Kidney epithelial cell (primary cell): Measurements from ENCODE around the gene MINPP1. TPM values are rescaled to one million over a fixed set of nuclear protein-coding genes. Genes with fewer than 3 reads are reported as not detected.
"Not testable (repeated sequence)": the region's sequence is repeated elsewhere in the genome, so short reads cannot be mapped to it uniquely, and the experiment has no call there.

Source experiments
- DNase-seq: peaks from one replicate; pipeline ENCODE4 v3.0.0-alpha.2; 2010; ENCODE audit warnings: low read depth
- H3K27me3 ChIP-seq: 2 replicates; pipeline ENCODE4 v1.6.0; 2011; ENCODE audit warnings: low read length; ENCODE audit not compliant: control insufficient read depth, insufficient read depth
- H3K36me3 ChIP-seq: 2 replicates; pipeline ENCODE4 v1.5.1; 2011; ENCODE audit warnings: low read length; ENCODE audit not compliant: control insufficient read depth, insufficient read depth
- H3K4me3 ChIP-seq: 2 replicates; pipeline ENCODE4 v1.5.1; 2011; ENCODE audit warnings: low read depth, mild to moderate bottlenecking, control low read depth, low read length
- CTCF ChIP-seq: IDR thresholded peaks from 2 replicates; pipeline ENCODE4 v1.5.1; 2011; ENCODE audit warnings: mild to moderate bottlenecking, moderate library complexity, low read length, control low read depth, inconsistent platforms; ENCODE audit not compliant: insufficient read depth, poor library complexity, severe bottlenecking
- total RNA-seq: library from RNA; depleted of rRNA; stranded (reverse); fragments of >200 nt; gene quantifications from 2 replicates; pipeline ENCODE4 v1.2.3, GENCODE V29; 2015

MINPP1 gene
- 26.9 and 30.7 TPM in 2 replicates for total RNA-seq

- DNase-seq, result peak; percentile 56
- H3K4me3 ChIP-seq, result peak within 1 kb of the TSS; percentile 100
- no peaks in the 10 kb centered on the region for H3K36me3 ChIP-seq
- peak; percentile 1 for TF ChIP-seq CTCF
- H3K27me3 ChIP-seq, result no peaks in the 10 kb centered on the region
These were observed at the start of gene MINPP1 for GRCh38 chr10:87504640-87505365. MINPP1 (plus strand) TSS chr10:87504893; CDS start chr10:87504916, 23 bp downstream.

- not testable (repeated sequence) for H3K4me3 ChIP-seq, DNase-seq, H3K36me3 ChIP-seq, H3K27me3 ChIP-seq
These were observed 48.0 kb upstream of the MINPP1 start for GRCh38 chr10:87456586-87457220.

GRCh38 chr10:87461751-87462150, 42.9 kb upstream of the MINPP1 start:
- DNase-seq, H3K4me3 ChIP-seq, H3K27me3 ChIP-seq, H3K36me3 ChIP-seq: not testable (repeated sequence)

DNA sequence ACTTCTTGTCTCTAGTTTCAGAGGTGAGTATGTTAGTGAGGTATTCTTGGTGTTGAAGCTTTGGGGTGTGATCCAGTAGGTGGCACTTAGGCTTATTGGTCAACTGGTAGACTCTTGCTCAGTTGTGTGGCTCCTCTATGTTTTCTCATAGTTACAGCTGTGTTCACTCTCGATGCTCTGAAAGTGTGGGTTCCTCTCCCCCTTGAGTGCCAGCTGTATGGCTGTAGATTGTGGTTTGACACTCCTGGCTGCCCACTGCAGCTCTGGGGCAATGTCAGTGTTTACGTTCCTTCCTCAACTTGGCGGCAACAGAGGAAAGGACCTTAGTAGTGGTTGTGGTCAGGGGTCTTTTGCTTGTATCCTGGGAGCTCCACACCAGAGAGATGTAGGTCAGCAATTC, 37.8 kb upstream of the MINPP1 start:
- not testable (repeated sequence) for H3K27me3 ChIP-seq, DNase-seq, H3K36me3 ChIP-seq, H3K4me3 ChIP-seq

GRCh38 chr10:87488733-87489132, 16.0 kb upstream of the MINPP1 start:
- not testable (repeated sequence) for H3K4me3 ChIP-seq, H3K27me3 ChIP-seq, H3K36me3 ChIP-seq, DNase-seq

DNA sequence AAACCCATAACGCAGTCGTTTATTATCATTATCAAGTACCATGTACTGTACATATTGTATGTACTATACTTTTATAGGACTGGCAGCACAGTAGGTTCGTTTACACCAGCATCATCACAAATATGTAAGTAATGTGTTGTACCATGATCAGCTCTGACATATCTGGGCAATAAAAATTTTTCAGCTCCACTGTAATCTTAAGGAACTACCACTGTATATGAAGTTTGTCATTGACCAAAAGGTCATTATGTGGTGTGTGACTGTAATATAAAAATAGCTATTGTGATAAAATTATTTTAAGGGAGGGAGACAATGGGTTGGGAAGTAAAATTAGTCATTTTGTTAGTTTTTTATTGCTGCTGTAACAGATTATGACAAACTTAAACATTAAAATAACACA, 14.4 kb upstream of the MINPP1 start:
- not testable (repeated sequence) for H3K36me3 ChIP-seq, H3K4me3 ChIP-seq, H3K27me3 ChIP-seq, DNase-seq

DNA sequence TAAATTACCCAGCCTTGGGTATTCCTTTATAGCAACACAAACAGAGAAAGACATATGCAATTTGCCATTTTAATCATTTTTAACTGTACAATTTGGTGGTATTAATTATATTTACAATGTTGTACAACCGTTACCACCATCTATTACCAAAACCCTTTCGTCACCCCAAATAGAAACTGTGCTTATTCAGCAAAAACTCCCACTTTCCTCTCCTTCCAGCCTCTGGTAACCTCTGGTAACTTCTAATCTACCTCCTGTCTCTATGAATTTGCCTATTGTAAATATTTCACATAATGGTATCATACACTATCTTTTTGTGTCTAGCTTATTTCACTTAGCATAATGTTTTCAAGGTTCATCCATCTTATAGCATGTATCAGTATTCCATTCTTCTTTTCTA, 12.2 kb upstream of the MINPP1 start:
- not testable (repeated sequence) for DNase-seq, H3K4me3 ChIP-seq, H3K27me3 ChIP-seq, H3K36me3 ChIP-seq

- DNase-seq, H3K4me3 ChIP-seq, H3K36me3 ChIP-seq, H3K27me3 ChIP-seq: not testable (repeated sequence)
These were observed 9.2 kb upstream of the MINPP1 start for GRCh38 chr10:87495446-87495845.

DNA sequence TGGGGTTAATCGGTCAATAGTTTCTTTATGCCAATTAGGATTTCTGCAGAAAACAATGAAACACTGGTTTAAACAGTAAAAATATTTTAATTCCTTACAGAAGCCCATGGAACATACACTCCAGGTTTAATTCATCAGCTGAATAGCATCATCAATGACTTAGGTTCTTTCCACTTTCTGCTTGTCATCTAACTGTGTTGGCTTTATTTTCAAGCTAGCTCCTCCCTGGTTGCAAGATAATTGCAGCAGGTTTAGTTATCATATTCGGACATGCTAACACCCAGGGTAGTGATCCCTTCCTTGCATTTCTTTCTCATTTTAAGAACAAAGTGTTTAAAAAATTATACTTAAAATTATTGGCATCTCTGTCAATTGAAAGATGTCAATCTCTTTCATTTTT, 7.3 kb upstream of the MINPP1 start:
- H3K27me3 ChIP-seq, H3K4me3 ChIP-seq, H3K36me3 ChIP-seq, DNase-seq: not testable (repeated sequence)

DNA sequence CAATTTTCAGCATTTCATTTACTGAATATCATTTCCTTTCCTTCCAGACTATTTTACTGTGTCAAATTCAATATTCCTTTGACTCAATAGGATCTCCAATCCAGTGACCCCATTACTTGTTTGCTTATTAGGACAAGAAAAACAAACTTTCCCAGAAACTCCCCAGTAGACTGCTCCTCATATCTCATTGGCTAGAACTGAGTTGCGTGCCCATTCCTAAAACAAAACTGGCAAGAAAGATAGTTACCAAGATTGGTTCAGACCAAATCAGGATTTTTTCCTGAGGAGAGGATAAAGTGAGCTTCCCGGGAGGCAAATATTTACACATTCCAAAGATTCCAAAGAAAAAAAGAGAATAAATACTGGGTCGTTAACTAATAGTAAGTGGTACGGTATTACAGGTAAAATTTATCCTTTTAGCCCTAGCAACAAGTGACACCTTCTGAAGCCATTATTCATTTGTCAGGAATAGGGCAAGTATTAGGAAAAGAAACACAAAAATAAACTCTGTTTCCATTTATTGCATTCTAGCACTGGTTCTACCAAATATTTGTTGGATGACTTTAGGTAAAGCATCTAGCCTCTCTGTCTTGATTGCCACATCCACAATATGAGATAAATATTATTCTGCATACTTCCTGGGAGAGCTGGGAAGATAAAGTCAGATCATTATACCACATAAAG, 6.4 kb upstream of the MINPP1 start:
- H3K27me3 ChIP-seq, H3K4me3 ChIP-seq, H3K36me3 ChIP-seq, DNase-seq: not testable (repeated sequence)
